ENCODE results near the gene GRID2.

Gene GRID2

GRCh38 chr4:93320356-93320755 lies 1016.6 kb downstream of the GRID2 start:
- H3K27ac Mint-ChIP-seq: no peak overlapping the region
- no peak overlapping the region for H3K4me3 Mint-ChIP-seq

DNA sequence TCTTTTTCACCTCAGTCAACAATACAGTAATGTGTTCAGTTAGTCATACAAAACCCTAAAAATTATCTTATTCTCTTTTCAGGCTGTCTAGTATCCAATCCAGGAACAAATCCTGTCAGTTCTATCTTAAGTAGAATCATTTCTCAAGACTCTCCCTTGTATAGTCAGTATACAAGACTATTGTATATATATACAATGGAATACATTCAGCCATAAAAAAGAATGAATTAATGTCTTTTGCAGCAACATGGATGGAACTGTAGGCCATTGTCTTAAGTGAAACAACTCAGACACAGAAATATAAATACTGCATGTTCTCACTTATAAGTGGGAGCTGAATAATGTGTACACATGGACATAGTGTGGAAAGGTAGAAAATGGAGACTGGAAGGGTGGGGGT lies 1023.6 kb downstream of the GRID2 start:
- Mint-ChIP-seq H3K27ac (no peak overlapping the region), H3K36me3 (ENCODE audit: low read depth) (no peaks in the 10 kb centered on the region), H3K4me1 (no peaks in the 10 kb centered on the region), H3K9me3 (peaks cover 8% of the 10 kb centered on the region), H3K27me3 (ENCODE audit: low read depth) (no peaks in the 10 kb centered on the region), H3K4me3 (no peak overlapping the region)
- TF ChIP-seq CTCF (IDR thresholded peaks at IDR 0.05; ENCODE audit: unreplicated experiment in 3 of 3): no peak

More at GRCh38 chr4:93320356-93320755, 1016.6 kb downstream of the GRID2 start:
- no peaks in the 10 kb centered on the region for H3K36me3 Mint-ChIP-seq (ENCODE audit: low read depth)
- TF ChIP-seq CTCF (IDR thresholded peaks at IDR 0.05; ENCODE audit: unreplicated experiment in 3 of 3): no peak
- no peaks in the 10 kb centered on the region for H3K4me1 Mint-ChIP-seq
- no peaks in the 10 kb centered on the region for H3K27me3 Mint-ChIP-seq (ENCODE audit: low read depth)
- peaks cover 8% of the 10 kb centered on the region for H3K9me3 Mint-ChIP-seq

- Mint-ChIP-seq H3K27me3 (ENCODE audit: low read depth) (no peaks in the 10 kb centered on the region), H3K4me3 (no peak overlapping the region), H3K9me3 (no peaks in the 10 kb centered on the region), H3K36me3 (ENCODE audit: low read depth) (no peaks in the 10 kb centered on the region), H3K27ac (peak overlapping the region in 1 of 3 experiments; percentile 43), H3K4me1 (no peaks in the 10 kb centered on the region)
- no peak for TF ChIP-seq CTCF (IDR thresholded peaks at IDR 0.05; ENCODE audit: unreplicated experiment in 3 of 3)
Observed at GRCh38 chr4:93334003-93334402, 1030.2 kb downstream of the GRID2 start.

DNA sequence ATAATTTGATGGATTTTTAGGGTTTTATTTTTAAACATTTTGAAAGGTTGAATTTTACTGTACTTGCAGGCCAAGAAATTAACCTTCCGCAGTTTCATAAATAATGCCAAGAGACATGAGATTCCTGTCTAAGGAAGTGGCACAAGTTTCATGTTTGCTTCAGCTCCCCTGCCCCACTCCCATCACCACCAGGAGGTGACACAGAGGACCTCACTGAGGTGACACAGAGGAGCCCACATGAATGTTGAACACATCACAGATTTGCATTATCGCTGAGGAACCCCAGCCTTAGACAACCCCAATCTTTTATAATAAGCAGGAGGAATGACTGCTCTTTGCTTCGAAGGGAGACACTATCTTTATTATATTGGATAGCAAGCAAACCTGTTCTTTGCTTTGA lies 1033.4 kb downstream of the GRID2 start:
- Mint-ChIP-seq H3K27ac (no peak overlapping the region), H3K36me3 (ENCODE audit: low read depth) (no peaks in the 10 kb centered on the region), H3K4me3 (no peak overlapping the region), H3K4me1 (no peaks in the 10 kb centered on the region), H3K9me3 (no peaks in the 10 kb centered on the region), H3K27me3 (ENCODE audit: low read depth) (no peaks in the 10 kb centered on the region)
- TF ChIP-seq CTCF (IDR thresholded peaks at IDR 0.05; ENCODE audit: unreplicated experiment in 3 of 3): no peak

DNA sequence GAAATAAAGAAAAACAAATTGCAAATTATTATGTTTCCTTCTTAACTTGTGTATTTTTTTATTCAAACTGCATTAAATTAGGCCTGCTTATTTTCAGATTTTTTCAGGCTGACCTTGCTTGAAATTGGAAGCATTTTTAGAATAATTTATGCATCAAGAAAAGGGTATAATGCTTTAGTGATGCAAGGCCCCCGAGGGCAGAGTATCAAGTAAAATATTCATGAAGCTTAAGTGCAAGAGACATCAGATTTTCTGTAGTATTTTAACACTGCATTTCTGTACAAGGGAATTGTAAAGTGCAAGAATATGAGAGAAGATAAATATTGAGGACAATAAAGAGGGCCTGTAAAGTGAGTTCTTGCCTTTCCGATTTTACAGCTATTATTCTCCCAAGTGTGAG lies 1039.0 kb downstream of the GRID2 start:
- no peak overlapping the region for H3K27ac Mint-ChIP-seq
- H3K27me3 Mint-ChIP-seq (ENCODE audit: low read depth): no peaks in the 10 kb centered on the region
- H3K4me1 Mint-ChIP-seq: no peaks in the 10 kb centered on the region
- H3K4me3 Mint-ChIP-seq: no peak overlapping the region
- no peak for TF ChIP-seq CTCF (IDR thresholded peaks at IDR 0.05; ENCODE audit: unreplicated experiment in 3 of 3)
- H3K9me3 Mint-ChIP-seq: peaks cover 6% of the 10 kb centered on the region
- H3K36me3 Mint-ChIP-seq (ENCODE audit: low read depth): no peaks in the 10 kb centered on the region

DNA sequence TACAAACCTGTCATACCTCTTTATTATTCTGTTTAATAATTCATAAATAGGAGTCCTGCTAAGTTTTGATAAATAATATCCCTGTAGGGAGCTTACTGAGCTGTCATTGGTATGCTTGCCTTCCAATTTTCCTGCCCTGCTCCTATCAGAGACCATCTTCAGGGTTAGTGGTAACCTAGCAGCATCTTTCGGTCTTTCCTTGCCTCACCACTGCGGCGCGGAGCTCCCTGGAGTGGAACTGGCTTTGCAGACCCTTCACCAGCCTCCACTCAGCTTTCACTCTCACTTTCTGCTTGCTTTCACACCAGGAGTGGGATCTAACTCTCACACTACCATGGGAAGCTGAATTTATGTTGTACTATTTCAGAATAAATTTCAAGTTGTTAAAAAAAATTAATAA lies 1043.1 kb downstream of the GRID2 start:
- TF ChIP-seq CTCF (IDR thresholded peaks at IDR 0.05; ENCODE audit: unreplicated experiment in 3 of 3): no peak
- Mint-ChIP-seq H3K4me1 (no peaks in the 10 kb centered on the region), H3K27me3 (ENCODE audit: low read depth) (peaks cover 4% of the 10 kb centered on the region), H3K27ac (no peak overlapping the region), H3K36me3 (ENCODE audit: low read depth) (no peaks in the 10 kb centered on the region), H3K4me3 (no peak overlapping the region), H3K9me3 (peaks cover 6% of the 10 kb centered on the region)

Data from nephron (organoid).